GM19351 (cell line): ENCODE results near the gene KRT38.
"Not testable (repeated sequence)": the region's sequence is repeated elsewhere in the genome, so short reads cannot be mapped to it uniquely, and the experiment has no call there.

Experiments
- ATAC-seq: cut with Tn5 transposase; IDR thresholded peaks from one replicate; pipeline ENCODE4 v1.9.1; 2021; ENCODE audit warnings: mild to moderate bottlenecking, moderate library complexity; ENCODE audit not compliant: unreplicated experiment

KRT38 gene

DNA sequence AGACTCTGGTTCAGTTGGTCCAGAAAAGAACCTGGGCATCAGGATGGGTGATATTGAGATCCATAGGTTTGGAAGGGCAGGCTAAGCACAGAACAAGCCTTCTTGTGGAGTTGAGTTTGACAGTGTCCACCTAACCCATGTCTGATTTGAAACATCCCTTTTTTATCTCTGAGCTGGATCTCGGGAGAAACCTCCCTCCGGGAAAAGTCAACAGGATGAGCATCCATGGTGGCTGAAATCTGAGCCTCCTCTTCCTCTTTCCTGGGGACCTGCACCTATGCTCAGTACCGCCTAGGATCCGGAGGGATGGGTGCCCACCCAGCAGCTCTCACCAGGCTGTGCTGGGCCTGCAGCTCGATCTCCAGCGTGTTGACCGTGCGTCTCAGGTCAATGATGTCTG is 23.0 kb upstream of the KRT38 start:
- no peak for ATAC-seq

DNA sequence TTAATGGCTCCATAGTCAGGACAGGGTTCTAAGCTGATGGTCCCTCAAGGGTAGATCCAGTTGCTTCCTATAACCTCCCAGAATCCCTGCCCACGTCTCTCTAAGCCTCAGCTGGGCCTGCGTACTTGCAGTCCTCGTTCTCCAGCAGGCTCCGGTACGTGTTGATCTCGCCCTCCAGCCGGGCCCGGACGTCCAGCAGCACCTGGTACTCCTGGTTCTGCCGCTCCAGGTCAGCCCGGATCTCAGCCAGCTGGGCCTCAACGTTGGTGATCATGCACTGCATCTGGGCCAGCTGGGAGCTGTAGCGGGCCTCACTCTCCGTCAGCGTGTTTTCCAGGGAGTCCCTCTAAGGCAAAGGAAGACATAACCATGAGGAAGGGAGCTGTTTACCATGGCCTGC is 21.9 kb upstream of the KRT38 start:
- no peak for ATAC-seq

DNA sequence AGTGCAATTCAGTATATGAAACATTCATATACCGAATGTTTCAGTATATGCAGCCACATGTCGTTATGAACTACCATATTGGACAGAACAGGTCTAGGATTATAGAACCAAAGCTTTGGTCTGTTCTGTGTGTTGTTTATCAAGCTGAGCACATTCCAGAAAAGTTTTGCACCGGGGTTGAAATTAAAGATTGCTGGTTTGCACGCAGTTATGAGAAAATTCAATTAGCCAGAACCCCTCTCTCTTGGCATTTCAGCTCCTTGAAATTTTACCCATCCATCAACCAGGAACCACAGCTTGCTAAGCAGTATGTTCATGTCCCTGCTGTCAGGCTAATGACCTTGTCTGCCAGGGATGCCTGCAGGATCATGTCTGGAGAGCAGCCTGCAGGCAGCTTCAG is 16.9 kb upstream of the KRT38 start:
- ATAC-seq: no peak

DNA sequence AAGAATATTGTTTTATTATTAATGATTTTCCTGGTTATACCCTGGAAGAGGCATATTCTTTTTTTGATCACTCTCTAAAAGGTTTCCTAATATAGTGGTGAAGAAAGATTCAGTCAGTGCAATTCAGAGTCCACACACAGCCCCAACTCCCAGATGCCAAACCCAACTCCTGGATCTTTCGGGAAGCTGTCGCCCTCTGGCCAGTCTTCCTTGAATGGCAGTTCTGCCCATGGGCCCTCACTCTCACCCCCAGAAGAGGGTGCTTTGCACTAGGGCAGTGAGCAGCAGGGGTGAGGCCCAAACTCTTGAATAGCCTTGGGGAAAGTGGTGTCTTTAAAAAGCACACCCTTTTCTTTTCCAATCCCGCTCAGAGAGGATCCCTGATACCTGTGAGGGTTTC is 15.4 kb upstream of the KRT38 start:
- ATAC-seq: no peak

DNA sequence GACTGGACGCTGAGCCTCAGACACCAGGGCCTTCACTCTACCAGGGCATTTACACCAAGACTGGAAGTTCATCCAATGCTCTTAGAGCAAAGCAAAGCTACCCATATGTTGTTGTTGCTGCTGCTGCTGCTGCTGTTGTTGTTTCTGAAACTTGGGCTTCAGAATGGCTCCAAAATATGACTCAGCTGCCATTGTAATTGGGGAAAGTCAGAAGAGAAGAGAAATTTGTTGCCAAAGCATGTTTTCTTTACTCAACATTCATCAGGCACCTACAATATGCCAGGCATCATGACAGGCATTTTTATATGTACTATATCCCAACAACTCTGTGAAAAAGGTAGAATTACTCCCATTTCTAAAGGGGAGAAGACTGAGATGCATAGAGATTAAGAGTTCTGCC is 14.5 kb upstream of the KRT38 start:
- ATAC-seq: no peak

DNA sequence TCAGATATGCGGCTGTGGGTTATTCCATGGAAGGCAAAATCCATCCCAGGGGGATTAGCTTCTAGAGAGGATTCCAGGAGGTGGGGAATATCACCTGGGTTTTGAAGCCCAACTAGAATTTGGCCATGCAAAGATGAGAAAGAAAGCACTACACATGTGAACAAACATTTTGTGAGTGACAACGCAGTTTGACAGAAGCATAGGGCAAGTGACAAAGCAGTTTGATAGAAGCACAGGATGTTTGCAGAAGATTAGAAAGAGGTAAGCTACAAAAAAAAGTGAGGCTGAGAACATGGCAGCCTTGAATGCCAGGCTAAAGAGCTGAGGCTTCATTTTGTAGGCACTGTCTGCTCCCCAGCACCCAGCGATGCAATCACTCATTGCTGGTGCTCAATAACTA is 12.3 kb upstream of the KRT38 start:
- no peak for ATAC-seq

DNA sequence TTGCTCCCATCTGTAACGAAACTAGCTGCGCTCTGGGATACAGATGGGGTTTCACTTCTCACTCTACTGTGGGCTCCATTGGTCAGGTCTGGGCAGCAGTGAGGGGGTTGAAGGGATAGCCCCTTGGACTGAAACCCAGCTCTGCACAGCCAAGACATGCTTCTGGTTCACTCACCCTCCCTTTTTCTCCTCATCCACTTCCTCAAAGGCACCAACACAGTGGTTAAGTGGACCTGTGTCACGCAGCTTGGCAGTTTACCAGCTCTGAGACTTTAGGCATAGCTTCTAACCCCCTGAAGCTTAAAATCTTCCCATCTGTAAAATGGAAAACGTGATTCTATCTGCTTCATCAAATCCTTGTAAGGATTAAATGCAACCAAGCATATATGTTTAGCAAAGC is 11.5 kb upstream of the KRT38 start:
- ATAC-seq: no peak

DNA sequence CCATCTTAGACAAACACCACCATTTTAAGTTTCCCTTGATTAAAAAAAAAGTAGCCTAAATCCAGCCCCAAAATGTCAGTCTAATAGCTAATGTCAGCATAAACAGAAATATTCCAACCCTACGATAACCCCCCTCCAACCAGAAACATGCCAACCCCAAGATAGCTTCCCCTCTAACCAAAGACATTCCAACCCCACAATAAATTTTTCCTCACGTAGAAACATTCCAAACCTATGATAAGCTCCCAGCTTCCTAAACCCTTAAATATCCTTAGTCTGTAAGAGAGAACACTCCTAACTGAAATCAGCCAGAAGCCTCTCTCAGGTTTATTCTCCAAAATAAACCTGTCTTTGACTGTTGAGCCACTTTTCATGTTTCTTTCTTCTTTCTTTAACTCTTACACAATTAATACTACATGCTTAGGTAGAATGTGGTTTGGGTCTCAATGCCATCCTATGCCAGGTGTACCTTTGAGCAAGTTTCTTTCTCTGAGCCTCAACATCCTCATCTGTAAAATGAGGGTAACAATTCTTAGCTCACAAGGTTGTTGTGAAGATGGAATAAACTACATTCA is 10.5 kb upstream of the KRT38 start:
- ATAC-seq: no peak

DNA sequence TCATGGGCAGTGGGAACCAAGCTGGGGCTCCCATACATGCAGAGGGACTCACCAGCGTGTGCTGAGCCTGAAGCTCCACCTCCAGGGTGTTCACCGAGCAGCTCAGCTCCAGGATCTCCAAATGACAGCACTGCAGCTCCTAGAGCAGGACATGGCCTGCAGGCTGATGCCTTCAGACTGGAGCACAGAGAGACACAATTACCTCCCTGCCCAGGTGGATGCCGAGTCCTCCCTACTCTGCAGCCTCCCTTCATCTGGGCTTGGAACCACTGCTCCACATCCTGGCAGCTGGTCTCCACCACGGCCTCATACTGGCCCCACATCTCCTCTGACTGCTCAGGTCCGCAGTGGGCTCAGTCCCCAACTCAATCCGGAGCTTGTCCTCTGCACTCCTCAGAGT is 8.2 kb upstream of the KRT38 start:
- no peak for ATAC-seq

DNA sequence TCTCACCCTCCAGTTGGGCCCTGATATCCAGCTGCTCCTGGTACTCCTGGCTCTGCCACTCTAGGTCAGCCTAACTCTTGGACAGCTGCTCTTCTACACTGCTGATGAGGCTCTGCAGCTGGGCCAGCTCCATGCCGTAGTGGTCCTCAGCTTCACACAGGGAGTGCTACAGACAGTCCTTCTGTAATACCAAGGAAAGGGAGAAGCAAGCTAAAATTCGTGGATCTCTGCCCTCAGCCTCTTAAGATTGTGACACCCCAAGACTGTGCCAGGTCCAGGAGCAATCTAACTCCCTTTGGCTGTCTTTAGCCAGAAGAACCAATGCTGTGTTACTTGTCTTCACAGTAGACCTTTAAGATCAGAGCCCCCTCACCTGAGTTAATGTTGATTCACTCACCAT is 7.7 kb upstream of the KRT38 start:
- no peak for ATAC-seq

DNA sequence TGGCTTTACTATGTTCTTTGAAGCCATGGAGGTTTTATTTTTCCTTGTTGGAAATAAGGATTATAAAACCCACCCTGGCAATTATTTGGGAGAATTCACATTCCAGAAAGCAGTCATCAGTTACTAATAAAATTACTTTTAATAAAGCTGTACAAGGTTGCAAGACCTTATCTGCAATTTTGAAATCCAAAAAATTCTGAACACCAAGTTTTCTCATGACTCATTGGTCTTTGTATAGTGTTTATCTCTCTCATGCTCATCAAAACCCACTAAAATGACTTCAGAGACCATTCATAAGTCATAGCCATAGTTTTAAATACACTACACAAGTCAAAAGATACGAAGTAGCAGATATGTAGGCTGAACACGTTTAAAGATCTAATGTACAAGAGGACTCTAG is 6.0 kb upstream of the KRT38 start:
- no peak for ATAC-seq

DNA sequence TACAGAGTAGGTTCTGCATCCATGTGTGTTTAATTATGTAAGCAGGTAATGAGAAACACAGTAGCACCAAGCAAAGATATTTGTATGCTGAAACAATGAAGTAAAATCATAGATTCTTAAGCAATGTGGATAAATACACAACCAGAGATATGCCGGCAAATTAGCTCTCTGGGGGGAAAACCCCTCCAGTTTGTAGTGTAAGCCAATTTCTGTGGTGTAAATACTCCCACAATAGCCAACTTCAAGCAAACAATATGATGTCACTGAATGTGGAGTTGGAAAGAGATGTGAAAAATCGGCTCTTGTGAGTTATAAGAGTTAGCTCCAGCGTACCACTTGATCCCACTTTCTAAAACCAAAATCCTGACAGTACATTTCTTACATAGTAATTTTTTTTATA is 3.9 kb upstream of the KRT38 start:
- ATAC-seq: no peak

DNA sequence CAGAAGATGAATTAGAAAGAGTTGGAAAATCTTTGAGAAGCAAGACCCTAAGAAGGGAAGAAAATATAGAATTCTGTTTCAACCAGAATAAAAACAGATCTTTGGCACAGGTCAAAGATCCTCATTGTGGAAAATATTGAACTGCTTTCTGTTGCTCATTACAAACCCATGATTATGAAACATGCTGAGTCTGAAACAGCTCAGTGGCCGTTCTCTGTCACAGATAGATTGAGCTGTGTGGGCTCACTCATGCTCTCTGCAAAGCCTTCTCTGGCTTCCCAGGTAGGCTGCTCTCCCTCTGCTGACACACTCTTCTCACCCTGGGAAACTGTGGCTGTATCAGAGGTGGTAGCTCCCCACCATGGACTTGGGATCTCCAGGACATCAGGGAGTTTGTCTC is 3.4 kb upstream of the KRT38 start:
- no peak for ATAC-seq

DNA sequence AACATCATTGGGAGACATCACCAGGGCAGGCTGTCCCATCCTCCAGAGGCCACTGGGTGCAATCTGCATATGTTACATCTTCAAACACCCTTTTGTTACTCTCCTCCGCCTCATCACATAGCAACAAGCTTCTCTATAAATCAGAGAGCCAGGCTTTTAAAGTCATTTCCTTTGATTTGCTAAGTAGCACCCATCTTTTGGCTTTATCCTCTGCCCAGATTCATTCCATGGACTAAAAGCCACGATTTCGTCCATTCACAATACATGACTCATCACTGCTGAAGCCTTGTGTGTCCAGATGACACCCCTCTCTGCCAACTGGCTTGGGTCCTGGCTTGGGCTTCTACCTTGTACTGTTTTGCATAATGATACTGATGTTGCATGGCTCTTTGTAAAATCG is 2.0 kb upstream of the KRT38 start:
- no peak for ATAC-seq

DNA sequence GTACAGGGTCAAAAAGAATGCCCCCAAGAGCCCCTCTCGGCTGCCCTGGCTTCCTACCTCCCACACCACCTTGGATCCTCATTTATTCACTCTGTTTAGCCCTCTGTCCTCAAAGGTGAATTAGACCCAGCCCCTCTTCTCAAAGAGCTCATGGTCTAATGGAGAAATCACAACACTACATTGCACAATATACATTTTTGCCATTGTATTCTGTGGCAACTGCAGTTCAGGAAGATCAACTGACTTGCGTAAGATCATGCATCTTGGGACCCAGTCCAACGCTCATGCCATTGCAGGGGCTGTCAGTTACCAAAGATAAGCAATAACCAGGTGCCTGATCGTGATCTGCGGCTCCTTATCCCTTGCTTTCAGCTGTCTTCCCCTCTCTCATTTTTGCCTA is 1.4 kb downstream of the KRT38 start:
- no peak for ATAC-seq

DNA sequence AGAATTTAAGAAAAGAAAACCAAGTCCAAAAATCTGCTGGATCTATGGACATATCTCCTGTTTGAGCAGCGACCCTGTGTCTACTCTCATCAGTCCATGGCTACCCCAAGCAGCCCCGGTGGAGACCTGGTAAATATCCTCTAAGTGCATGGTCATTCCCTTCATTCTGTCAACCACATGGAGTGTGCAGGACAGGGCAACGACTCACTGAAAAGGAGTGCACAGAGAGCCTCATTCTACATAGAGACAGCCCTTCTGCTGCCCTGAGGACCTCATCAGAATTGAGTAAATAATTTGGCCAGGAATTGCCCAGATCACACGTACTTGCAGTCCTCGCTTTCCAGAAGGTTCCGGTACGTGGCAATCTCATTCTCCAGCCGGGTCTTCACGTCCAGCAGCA is 3.0 kb downstream of the KRT38 start:
- no peak for ATAC-seq

DNA sequence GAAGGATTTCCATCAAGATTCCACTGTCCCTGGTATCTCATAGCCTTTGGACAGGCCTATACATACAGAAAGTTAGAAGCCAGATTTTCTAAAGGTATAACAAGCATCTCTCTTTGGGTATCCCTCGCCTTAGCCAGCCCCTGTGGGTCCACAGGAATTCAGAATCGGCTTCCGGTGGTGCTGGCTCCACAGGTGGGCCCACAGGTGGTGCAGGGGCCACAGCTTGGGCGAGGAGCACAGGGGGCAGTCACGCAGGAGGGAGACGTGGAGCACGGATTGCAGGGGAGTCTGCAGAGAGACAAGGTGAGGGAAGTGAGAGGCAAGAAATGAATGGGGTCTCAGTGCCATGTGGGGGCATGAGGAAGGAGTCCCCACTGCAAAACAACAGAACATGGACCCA is 3.5 kb downstream of the KRT38 start:
- no peak for ATAC-seq

DNA sequence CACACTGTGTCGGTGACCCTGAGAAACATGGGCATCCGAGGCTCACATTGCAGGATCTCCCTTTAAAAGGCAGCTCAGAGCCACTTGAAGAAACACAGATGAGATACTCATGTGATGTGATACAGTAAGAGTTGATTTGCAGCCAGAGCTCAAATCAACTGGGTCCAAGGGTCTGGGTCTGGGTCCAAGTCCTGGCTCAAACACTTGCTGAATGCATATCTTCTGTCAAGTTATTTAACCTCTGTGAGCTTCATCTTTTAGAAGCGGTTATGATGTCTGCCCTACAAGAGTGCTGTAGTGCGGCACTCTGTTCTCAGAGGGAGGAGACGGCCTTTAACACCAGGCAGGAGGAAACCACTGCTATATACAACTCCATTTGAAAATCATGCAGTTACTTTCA is 6.4 kb downstream of the KRT38 start:
- ATAC-seq: no peak

DNA sequence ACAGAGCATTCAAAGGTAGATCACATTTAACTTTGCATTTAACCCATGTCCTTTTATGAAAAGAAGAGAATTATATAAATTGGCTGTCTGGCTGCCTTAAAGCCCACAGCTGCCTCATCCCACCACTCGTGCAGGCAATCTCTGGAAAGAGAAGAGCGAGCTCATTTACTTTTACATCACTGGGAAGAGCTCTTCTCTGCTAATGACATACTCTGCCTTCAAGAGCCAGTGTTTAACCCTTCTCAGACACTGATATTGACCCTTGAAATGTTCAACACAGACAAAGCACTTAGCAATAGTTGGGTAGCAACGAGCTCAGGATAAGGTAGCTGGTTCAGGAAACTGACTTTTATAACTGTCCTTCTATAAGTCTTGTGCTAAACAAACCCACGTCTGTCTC is 6.8 kb downstream of the KRT38 start:
- no peak for ATAC-seq

DNA sequence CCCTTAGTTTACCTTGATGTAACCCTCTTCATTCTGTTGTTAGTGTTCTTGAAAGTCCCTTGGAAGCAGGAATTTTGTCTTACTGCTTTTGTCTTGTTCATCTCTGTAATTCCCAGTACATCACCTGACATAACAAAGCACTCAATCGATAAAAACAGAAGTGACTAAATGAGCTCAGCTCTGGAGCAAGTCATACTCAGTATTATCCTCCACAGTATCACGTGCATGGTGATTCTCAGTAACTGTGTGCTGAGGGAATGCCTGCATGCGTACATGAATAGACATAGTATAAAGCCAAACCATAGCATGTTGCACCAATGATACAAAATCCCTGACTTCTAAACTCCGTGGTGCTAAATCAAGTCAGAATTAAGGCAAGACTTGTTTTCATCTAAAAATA is 7.2 kb downstream of the KRT38 start:
- no peak for ATAC-seq

DNA sequence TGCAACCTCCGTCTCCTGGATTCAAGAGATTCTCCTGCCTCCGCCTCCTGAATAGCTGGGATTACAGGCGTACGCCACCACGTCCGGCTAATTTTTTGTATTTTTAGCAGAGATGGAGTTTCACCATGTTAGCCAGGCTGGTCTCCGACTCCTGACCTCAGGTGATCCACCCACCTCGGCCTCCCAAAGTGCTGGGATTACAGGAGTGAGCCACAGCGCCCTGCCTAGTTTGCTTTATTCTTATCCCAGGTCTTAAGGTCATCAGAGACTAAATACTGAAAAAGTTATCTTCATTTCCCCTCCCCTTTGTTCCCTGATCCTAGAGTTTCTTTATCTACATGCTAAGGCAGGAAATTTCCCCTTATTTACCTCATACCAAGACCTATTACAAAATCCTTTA is 10.4 kb downstream of the KRT38 start:
- ATAC-seq: not testable (repeated sequence)

DNA sequence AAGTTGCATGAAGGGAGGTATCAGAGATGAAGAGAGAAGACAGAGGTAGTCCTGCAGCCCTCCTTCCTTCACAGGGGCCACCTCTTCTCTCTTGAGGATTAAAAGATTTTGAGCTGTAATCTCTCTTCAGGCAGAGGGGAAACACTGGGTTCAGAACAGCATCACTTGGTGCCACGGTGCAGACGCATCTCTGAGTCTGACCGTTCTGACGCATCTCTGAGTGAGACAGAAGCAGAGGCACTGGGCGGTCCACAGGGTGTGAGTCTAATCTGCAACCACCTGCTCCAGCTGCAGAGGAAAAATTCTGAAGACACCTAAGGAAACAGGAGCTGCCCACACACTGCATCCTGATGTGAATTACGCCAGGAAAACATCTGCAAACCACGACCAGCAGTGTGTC is 11.1 kb downstream of the KRT38 start:
- no peak for ATAC-seq

DNA sequence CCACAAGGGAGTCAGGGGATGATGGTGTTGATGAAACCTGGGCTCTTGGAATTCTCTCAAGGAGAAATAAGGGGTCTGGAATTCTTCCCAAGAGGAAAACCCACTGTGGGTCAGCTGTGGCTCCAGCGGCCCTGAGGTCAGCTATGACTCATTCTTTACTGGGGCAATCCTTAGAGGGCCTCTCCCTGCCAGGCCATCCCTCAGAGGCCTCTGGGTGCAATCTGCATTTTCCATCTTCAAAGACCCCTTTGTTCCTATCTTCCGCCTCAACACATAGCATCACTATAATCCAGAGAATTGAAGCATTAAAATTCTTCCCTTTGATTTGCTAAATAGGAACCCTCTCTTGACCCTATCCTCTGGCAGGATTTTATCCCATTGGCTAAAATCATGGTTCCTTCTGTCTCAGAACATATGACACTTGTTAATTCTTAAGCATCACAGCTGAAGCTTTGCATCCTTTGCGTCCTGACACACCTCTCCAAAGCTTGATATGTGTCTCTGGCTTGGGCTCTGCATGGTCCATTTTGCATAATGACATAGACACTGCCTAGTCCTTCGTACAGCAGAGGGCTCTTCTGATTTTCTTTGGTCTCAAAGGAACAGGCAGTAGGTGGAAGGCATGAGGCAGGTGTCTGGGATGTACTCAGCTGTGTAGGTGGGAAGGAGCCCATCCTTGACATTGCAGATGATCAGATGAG is 12.0 kb downstream of the KRT38 start:
- ATAC-seq: no peak
